ENCODE results near the gene LDLRAD4. TPM values are rescaled to one million over a fixed set of nuclear protein-coding genes. Genes with fewer than 3 reads are reported as not detected.

LDLRAD4 gene
- total and polyA plus RNA-seq, 9 of the 15 experiments (the other 6 are each of a cell fraction or from before 2014, with no cell fraction given), result 0.01 TPM; not detected in 8

- Histone ChIP-seq H3K4me1 (replicated peaks in 1 of 2; ENCODE audit: control insufficient read depth in 2 of 2, insufficient read depth in 2 of 2, low read length in 2 of 2) (peaks cover 0 to 9% of the 10 kb centered on the region in 2 experiments; a peak in 2 of 5 replicates), H3K9ac (ENCODE audit: insufficient read depth in 1 of 2, low read depth in 2 of 2, low read length in 2 of 2) (no peak overlapping the region), H3K27ac (ENCODE audit: extremely low read depth, low read depth, low read length) (no peak overlapping the region), H3K79me2 (ENCODE audit: control insufficient read depth, insufficient read depth, low read length) (no peaks in the 10 kb centered on the region), H3K27me3 (ENCODE audit: control insufficient read depth in 2 of 2, insufficient read depth in 2 of 2, low read length in 2 of 2) (peaks cover 34 to 60% of the 10 kb centered on the region in 2 experiments), H3K9me1 (ENCODE audit: control insufficient read depth, insufficient read depth, low read length) (no peaks in the 10 kb centered on the region), H2AFZ (ENCODE audit: low read depth, low read length) (no peak overlapping the region), H3K4me2 (ENCODE audit: insufficient read depth, low read length) (no peak overlapping the region), H3K36me3 (ENCODE audit: control insufficient read depth, insufficient read depth, low read length) (no peaks in the 10 kb centered on the region), H3K4me3 (no peak overlapping the region), H3K9me3 (replicated peaks; ENCODE audit: control insufficient read depth, insufficient read depth, low read depth, low read length) (no peaks in the 10 kb centered on the region), H4K20me1 (replicated peaks; ENCODE audit: control insufficient read depth, insufficient read depth, low read length) (no peaks in the 10 kb centered on the region; the same call in 1 of the 2 replicates)
- ChIA-PET CTCF (ENCODE audit: low intra/inter-chr PET ratio) (no interaction called here), POLR2A (no interaction called here)
- 0% methylated on average over 9 of the region's 9 CpGs for WGBS (ENCODE audit: insufficient coverage, low coverage, missing lambda C conversion rate)
- ATAC-seq, result no peak
- no peak for DNase-seq (ENCODE audit: extremely low read depth in 1 of 4, low spot score in 3 of 4)
- TF ChIP-seq MCM2 (IDR thresholded peaks at IDR 0.05; ENCODE audit: low read depth) (no peak), POLR2B (IDR thresholded peaks at IDR 0.05; ENCODE audit: low read depth, partially characterized antibody) (no peak), ZBTB34 (CRISPR knock-in tag; IDR thresholded peaks at IDR 0.05) (no peak), THRAP3 (IDR thresholded peaks at IDR 0.05; ENCODE audit: borderline replicate concordance) (no peak), BRCA1 (IDR thresholded peaks at IDR 0.05) (no peak), BRCA1 (CRISPR knock-in tag; IDR thresholded peaks at IDR 0.05) (no peak), POLR3G (IDR thresholded peaks at IDR 0.05; ENCODE audit: extremely low read depth, insufficient read length, insufficient replicate concordance) (no peak), SMARCB1 (IDR thresholded peaks at IDR 0.05; ENCODE audit: insufficient read length, low read depth) (no peak), MLLT1 (IDR thresholded peaks at IDR 0.05) (no peak)
- in situ Hi-C loops (cut with MboI), result no loop called here
- intact Hi-C loops (cut with micrococcal nuclease), result no loop called here
- BruUV-seq (replicated peaks), result no TSS peak
- FAIRE-seq, result no peak
Observed at GRCh38 chr18:13617826-13618515, 399.4 kb downstream of the LDLRAD4 start.

Measured in K562 (cell line).